PC-9 (cell line): ENCODE results near the gene MPI. TPM values are rescaled to one million over a fixed set of nuclear protein-coding genes. Genes with fewer than 3 reads are reported as not detected.
A peak's percentile ranks its signal among the peaks of the same experiment; 100 is the strongest.

ENCODE experiments used
- BruUV-seq: library from RNA; stranded (reverse); fragments of 400-500 nt; replicated peaks from 2 replicates; lab custom pipeline; 2021; lab: Mats Ljungman, UMichigan
- CTCF ChIA-PET: fragments of 300-600 bp; sonication (Branson Sonifier 250); formaldehyde crosslinking; loops from one replicate; lab custom pipeline; 2022; ENCODE audit warnings: antibody characterized with exemption; lab: Charles Lee
- POLR2A ChIA-PET: fragments of 300-600 bp; sonication (Branson Sonifier 250); formaldehyde crosslinking; loops from one replicate; lab custom pipeline; 2022; ENCODE audit warnings: antibody characterized with exemption; ENCODE audit not compliant: unreplicated experiment; lab: Charles Lee
- DNase-seq, 2 experiments: peaks; one replicate each; pipeline versions ENCODE4 v3.0.0 to v3.0.0-alpha.2; 2015 to 2022; ENCODE audit warnings: mixed read lengths in 1 of 2
- H2AFZ ChIP-seq: fragments of 200-600 bp; sonication (generic); 2 replicates; pipeline ENCODE4 v1.8.1; 2017; ENCODE audit warnings: antibody characterized with exemption
- H3F3A ChIP-seq: fragments of 200-600 bp; sonication (generic); 2 replicates; pipeline ENCODE4 v1.8.1; 2017; ENCODE audit warnings: antibody characterized with exemption, mild to moderate bottlenecking, low read depth; ENCODE audit not compliant: insufficient read depth
- H3K27ac ChIP-seq: fragments of 200-600 bp; sonication (generic); 2 replicates; pipeline ENCODE4 v1.6.1; 2016; ENCODE audit warnings: mixed run types
- H3K27me3 ChIP-seq: fragments of 200-600 bp; sonication (generic); 2 replicates; pipeline ENCODE4 v1.6.1; 2016; ENCODE audit warnings: low read depth, mixed run types; ENCODE audit not compliant: insufficient read depth
- H3K36me3 ChIP-seq: fragments of 200-600 bp; sonication (generic); 2 replicates; pipeline ENCODE4 v1.6.1; 2016; ENCODE audit warnings: low read depth, mixed run types
- H3K4me1 ChIP-seq: fragments of 200-600 bp; sonication (generic); replicated peaks from 2 replicates; pipeline ENCODE4 v1.6.1; 2016; ENCODE audit warnings: mixed run types; ENCODE audit not compliant: insufficient read depth
- H3K4me2 ChIP-seq: fragments of 200-600 bp; sonication (generic); 2 replicates; pipeline ENCODE4 v1.6.1; 2017; ENCODE audit warnings: mixed run types
- H3K4me3 ChIP-seq: fragments of 200-600 bp; sonication (generic); 2 replicates; pipeline ENCODE4 v1.6.1; 2016; ENCODE audit warnings: mixed run types
- H3K79me2 ChIP-seq: fragments of 200-600 bp; sonication (generic); 2 replicates; pipeline ENCODE4 v1.6.1; 2017; ENCODE audit warnings: low read depth, mixed run types
- H3K9me2 ChIP-seq: fragments of 200-600 bp; sonication (generic); 2 replicates; pipeline ENCODE4 v1.8.1; 2017; ENCODE audit warnings: mild to moderate bottlenecking; ENCODE audit not compliant: insufficient read depth
- H3K9me3 ChIP-seq: fragments of 200-600 bp; sonication (generic); 2 replicates; pipeline ENCODE4 v1.8.1; 2016; ENCODE audit warnings: low read depth; ENCODE audit not compliant: insufficient read depth
- H4K20me1 ChIP-seq: fragments of 200-600 bp; sonication (generic); 2 replicates; pipeline ENCODE4 v1.8.1; 2017; ENCODE audit not compliant: insufficient read depth
- CTCF ChIP-seq: fragments of 200-600 bp; sonication (generic); conservative IDR thresholded peaks from 2 replicates; pipeline ENCODE4 v1.6.1; 2017; ENCODE audit warnings: mixed run types, antibody characterized with exemption, mild to moderate bottlenecking, moderate library complexity
- EZH2 ChIP-seq: fragments of 200-600 bp; sonication (generic); IDR thresholded peaks from 2 replicates; pipeline ENCODE4 v1.8.0; 2017; ENCODE audit warnings: antibody characterized with exemption, low read depth
- intact Hi-C: fragments of 100-400 bp; cut with micrococcal nuclease; formaldehyde crosslinking; loops from one replicate; pipeline ENCODE4 v1.10.0; 2022; ENCODE audit not compliant: unreplicated experiment
- total RNA-seq: library from RNA; stranded (reverse); gene quantifications from 2 replicates; pipeline ENCODE4 v1.2.3, GENCODE V29; 2021

Gene MPI
- total RNA-seq, 1 experiment from 2014 or later, result 22.5 TPM

- Histone ChIP-seq H4K20me1 (no peaks in the 10 kb centered on the region), H3K27me3 (no peaks in the 10 kb centered on the region), H3K36me3 (no peaks in the 10 kb centered on the region), H3F3A (peaks cover 2% of the 10 kb centered on the region; the same call in 1 of the 2 replicates), H3K27ac (no peak overlapping the region), H3K79me2 (peaks cover 14% of the 10 kb centered on the region), H2AFZ (no peak overlapping the region), H3K4me3 (no peak overlapping the region), H3K9me3 (no peaks in the 10 kb centered on the region), H3K9me2 (no peaks in the 10 kb centered on the region), H3K4me2 (no peak overlapping the region), H3K4me1 (peaks cover 42% of the 10 kb centered on the region)
- no TSS peak for BruUV-seq
- no peak for TF ChIP-seq EZH2
- TF ChIP-seq CTCF, result no peak
- intact Hi-C loops, result no loop called here
- ChIA-PET CTCF (no interaction called here), POLR2A (no interaction called here)
- no peak for DNase-seq
Observed at GRCh38 chr15:74888716-74889115, 1.1 kb upstream of the MPI start.

GRCh38 chr15:74889390-74889882, 406 bp upstream of the MPI start:
- CTCF ChIA-PET, result interaction anchor here (1.3 kb wide), 1 partner anchor 14 kb away, joined by 5 read pairs; no protein-coding TSS in a partner anchor
- Histone ChIP-seq H3K79me2 (peaks cover 14% of the 10 kb centered on the region), H3K4me1 (peaks cover 39% of the 10 kb centered on the region), H3K36me3 (no peaks in the 10 kb centered on the region), H3K9me3 (no peaks in the 10 kb centered on the region), H3K4me2 (peak overlapping the region; percentile 97), H4K20me1 (no peaks in the 10 kb centered on the region), H2AFZ (peak overlapping the region; percentile 78), H3K9me2 (no peaks in the 10 kb centered on the region), H3F3A (no peaks in the 10 kb centered on the region; the same call in 1 of the 2 replicates), H3K27ac (no peak overlapping the region), H3K4me3 (peak overlapping the region; percentile 70; the same call in 1 of the 2 replicates), H3K27me3 (no peaks in the 10 kb centered on the region)
- POLR2A ChIA-PET, result no interaction called here
- intact Hi-C loops, result no loop called here
- no TSS peak for BruUV-seq
- no peak for DNase-seq
- TF ChIP-seq CTCF (peak; percentile 23; the same call in 1 of the 2 replicates), EZH2 (no peak)

- Histone ChIP-seq H2AFZ (peak overlapping the region; percentile 78), H3K79me2 (peaks cover 14% of the 10 kb centered on the region), H3K9me3 (no peaks in the 10 kb centered on the region), H4K20me1 (no peaks in the 10 kb centered on the region), H3F3A (no peaks in the 10 kb centered on the region; the same call in 1 of the 2 replicates), H3K27me3 (no peaks in the 10 kb centered on the region), H3K9me2 (no peaks in the 10 kb centered on the region), H3K4me1 (peaks cover 29% of the 10 kb centered on the region), H3K36me3 (no peaks in the 10 kb centered on the region), H3K4me3 (peak overlapping the region; percentile 70), H3K4me2 (peak overlapping the region; percentile 97), H3K27ac (no peak overlapping the region)
- intact Hi-C loops, result no loop called here
- DNase-seq, result no peak
- CTCF ChIA-PET, result interaction anchor here (0.6 kb wide), 1 partner anchor 17 kb away, joined by 3 read pairs; the partner anchor contains the start of gene SCAMP2
- TF ChIP-seq EZH2 (no peak), CTCF (no peak)
- BruUV-seq, result no TSS peak
- POLR2A ChIA-PET, result interaction anchor here (0.6 kb wide), 1 partner anchor 27 kb away, joined by 4 read pairs; no protein-coding TSS in a partner anchor
Observed at GRCh38 chr15:74890665-74890960, 771 bp downstream of the MPI start.
